Left forelimb (tissue), 1 donor: Measurements from ENCODE around the gene SCN10A.

Source experiments
- DNase-seq: peaks from one replicate; pipeline ENCODE4 v3.0.0-alpha.2; 2018; ENCODE audit warnings: low spot score

SCN10A gene

DNA sequence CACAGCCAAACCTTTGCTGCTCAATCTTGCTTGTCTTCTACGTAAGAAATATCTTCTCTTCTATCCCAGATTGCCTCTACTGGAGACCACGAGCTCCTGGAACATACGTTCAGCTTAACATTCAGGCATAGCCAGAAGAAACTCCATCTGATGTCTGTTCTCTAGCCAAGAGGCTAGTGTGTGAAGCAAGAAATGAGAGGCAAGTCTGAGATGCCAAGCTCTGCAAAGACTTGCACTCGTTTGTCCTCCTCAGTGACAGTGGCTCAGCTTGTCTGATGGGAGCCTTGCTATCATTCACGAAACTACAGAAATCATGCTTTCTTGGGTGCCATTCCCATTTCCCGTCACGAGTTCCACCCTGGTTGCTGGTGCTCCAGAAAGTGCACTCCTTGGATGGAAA lies at the start of gene SCN10A:
Gene SCN10A, minus strand, starts transcription at position 192 of the 400 bp plus-strand sequence. CDS start 22,207 bp downstream, outside the sequence.
- no peak for DNase-seq

DNA sequence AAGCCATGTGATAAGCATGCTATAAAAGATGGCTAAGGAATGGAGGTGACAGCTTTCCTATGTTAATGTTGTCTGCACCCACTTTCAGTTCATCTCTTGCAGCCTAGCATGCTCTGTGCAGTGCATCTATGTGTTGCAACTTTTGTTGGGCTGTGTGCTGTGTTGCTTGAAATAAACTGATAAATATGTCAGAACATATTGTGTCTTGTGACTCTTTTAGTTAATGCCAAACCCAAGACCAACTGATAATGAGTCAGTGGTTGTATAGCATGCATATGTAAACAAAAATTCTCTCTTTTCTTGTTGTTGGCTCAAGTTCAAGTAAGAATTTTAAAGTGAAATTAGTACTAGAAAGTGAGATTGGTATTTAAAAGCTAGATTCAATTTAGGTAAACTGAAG lies 37.0 kb upstream of the SCN10A start:
- DNase-seq: no peak

DNA sequence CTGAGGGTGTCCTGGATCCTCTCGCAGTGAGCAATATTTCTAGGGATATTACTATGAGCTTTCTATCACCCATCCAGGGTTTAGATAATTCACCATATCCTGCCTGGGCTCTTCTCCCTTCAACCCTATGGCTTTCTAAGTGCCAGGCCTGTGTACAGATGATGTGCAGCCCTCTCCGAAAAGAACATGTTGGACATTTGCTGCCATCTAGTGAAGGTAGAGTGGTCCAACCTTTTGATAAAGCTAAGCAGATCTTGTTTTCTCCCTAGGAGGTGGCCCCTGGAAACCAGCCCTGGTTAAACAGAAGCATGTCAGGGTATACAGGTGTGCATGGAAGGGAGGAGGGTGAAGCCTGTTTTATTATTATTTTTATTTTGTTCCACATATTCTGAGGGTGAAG lies 27.9 kb upstream of the SCN10A start:
- DNase-seq: no peak

DNA sequence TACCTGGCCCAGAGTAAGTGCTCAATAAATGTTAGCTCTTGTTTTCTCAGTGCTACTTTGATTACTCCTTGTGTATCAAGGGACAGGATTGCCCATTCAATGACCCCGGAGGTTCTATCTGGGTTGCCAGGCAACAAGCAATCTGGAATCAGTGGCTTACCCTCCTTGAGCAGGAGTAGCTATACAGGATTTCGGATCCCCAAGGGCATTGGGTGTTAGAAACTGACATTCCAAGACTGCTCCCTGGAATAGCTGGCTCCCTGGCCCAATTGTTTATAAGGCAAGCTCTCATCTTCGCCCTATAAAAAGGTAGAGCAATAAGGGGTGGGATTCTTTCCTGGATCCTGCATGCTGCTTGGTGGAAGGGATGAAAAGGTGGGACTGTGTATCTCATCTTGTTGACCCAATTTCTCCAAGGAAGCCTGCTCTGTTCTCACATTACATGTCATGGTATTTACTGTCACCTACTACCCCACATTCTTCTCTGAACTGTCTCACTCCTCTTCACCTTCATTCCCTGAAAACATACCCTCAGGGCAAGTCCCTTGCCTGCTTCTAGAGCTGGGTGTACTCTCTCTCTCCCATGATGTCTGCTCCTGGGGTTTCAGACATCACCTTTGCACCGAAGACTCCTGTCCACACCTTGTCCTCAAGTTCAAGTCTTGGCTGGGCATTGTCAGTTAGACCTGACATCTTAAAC lies 26.4 kb upstream of the SCN10A start:
- DNase-seq: no peak

DNA sequence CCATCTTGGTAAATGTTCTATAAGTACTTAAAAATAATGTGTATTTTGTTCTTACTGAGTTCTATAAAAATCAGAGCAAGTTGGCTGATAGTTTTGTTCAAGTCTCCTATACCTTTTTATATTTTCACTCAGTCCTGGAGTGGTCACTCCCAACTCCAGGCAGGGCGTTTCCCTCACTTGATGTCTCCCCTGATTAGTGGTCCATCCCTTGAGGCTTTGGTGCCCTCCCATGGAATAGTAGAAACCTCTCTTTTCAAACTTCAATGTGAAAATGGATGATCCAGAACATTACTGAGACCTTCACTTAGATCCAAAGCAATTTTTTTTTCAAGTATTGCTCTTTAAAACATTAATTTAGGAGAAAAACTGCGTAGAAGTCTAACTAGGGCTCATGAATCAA lies 25.0 kb upstream of the SCN10A start:
- DNase-seq: no peak

DNA sequence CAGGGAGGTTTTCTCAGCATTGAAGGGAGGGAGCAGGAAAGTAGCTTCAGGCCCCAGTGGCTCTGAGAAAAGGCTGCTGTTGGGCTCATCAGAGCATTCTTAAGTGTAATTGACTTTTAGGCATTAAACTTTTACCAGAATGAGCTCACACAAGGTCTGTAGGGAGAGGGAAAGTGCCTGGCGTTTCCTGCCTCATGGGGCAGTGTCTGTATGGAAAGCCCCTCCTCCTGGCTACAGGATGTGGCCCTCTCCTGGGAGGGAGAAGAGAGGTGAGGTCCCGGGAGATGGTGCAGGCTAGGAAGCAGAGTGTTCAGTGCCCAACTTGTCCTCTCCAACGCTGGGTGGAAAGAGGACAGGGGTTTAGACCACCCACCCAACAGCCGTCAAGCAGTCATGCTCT lies 21.3 kb upstream of the SCN10A start:
- no peak for DNase-seq

DNA sequence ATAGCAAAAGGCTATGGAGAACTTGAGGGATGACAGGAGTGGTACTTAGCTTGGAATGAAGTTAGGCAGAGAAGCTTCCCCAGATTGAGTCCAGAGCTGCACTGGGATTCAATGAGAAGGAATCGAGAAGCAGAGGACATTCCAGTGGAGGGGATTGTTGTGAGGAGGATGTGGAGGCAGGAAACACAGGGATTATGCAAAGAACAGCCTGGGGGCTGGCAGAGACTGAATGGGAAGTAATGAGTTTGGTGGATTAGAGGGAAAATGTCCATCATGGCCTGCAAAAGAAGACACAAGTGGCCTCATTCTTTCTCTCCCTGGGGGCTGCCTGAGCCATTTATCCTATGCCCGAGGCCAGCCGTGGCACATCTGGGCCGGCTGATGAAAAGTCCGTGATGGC lies 20.5 kb upstream of the SCN10A start:
- no peak for DNase-seq

DNA sequence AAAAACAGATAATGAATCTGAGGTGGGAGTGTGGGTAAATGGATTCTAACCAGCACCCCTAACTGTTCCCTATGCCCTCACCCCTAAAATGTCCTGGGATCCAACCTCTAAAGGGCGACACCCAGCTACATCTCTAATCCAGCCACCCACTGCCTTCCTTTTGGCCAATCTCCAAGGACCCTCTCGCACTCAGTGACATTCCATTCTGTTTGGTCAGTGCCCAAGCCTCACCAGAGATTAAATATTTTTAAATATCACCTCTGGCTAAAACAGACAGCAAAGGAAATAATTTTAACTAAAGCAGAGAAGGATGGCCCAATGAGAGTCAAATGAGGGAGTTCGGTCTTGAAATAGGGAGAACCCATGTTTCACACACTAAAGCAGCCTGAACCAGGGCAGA lies 19.9 kb upstream of the SCN10A start:
- DNase-seq: no peak

DNA sequence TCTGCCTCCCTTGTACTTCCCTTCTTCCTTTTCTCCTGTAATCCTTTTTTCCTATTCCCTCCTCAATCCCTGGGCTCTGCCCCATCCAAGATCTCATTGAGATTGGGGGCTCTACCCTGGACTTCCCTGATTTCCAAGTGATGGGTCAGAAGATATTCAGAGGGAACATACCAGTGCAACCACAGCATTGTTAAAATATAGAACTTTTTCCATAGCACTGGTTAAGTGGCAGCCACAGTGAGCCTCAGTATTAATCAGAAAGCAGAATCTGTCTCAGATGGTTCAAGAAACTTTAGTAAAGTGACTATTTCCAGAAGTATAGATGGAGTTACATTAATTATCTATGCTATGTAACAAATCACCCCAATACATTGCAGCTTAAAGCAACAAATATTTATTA lies 18.7 kb upstream of the SCN10A start:
- DNase-seq: no peak

DNA sequence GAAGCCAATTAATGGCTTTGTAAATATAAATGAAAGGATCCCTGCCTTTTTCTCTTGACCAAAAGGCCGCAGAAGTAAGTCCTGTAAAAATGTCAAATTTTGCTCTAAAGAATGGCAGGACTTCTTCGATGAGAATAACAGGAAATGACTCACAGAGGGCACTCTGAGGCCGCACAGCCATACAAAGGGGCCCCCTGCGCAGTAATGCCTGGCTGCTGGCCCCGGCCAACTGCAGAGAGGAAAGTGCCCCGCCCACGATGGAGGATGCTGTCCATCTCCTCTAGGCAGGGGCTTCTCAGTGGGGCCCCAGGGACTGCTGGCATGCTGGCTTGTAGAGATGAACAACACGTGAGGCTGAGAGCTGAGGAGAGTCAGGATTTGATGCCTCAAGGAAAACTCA lies 18.1 kb upstream of the SCN10A start:
- DNase-seq: no peak

DNA sequence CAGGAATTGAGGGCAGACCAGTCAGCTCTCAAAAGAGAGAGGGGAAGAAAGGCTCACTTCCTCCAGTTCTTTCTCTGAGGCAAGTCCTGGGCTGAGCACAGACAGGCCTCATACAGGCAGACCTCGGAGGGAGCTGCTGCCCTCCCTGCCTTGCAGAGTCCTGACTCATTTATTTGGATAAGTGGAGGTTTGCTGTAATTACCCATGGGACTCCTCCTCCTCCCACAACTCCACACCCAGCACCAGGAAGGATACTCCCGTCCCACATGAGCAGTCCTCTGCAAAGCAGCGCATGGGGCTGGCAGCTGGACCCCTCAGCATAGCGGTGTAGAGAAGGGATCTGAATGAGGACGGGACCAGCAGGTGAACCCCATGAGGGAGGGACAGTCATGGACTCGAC lies 13.4 kb upstream of the SCN10A start:
- no peak for DNase-seq

DNA sequence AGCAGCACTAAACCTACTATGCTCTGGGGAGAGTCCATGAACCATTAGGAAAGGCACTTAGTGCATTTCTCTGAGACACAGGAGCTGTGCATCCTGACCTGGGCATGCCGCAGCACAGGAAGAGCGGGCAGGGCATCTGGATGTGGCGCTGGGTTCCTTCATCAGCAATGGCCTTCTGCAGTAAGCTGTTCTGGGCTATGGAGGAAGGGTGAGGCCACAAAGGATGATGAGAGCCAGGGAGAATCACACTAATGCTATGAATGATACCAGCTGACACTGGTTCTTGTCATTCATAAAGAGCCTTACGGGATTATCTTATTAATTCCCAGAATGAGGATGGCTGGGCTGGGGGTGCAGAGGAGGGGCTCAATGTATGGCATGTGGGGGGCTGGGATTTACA lies 12.7 kb upstream of the SCN10A start:
- no peak for DNase-seq

DNA sequence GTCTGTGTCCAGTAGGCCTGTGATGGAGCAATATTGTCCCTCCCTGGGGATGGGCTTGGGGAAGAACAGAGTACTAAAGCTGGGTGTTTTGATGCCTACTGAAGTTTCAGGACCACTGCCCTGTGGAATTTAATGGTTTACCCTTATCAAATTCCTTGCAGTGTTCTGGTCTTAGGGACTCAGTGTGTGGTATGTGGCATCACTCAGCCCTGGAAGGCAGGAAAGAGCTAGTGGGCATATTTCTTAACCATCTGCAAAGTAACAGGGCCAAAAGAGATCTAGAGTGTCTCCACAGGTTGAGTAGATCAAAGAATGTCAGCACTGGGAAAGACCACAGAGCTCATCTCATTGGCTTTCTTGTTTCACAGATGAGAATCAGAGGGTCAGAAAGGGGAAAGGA lies 11.8 kb upstream of the SCN10A start:
- DNase-seq: no peak

DNA sequence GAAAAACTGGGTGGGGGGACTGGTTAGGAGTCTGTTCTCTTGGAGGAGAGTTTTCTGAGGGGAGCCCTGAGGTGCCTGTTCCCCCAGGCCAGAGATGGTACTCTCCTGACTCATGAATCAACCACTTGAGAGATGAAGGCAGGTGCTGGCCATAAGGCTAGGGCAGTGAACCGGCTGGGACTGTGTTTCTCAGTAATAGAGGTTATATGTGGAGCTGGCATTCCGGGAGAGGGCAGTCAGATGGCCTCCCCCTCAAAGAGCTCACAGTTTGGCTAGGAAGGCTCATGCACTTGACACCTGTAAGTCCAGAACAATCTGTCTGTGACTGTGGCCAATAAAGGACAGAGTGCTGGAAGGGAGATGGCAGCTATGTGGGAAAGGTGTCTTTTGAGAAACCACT lies 10.0 kb upstream of the SCN10A start:
- no peak for DNase-seq

DNA sequence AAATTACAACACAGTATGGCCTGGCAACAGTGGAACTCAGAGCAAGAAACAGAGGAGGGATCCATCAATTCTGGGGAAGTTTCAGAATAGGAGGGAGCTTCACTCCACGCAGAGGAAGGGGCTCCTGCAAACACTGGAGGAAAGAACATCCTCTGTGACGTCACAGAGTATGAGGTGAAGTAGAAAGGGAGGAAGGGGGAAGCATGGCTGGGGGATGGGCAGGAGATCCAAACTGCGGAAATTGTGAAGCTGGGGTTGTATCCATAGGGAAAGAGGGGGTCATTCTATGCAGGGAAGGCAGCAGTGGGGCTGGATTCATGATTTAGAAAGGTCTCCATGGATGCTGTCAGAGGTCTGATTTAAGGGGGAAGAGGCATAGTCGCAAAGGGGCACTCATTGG lies 8.3 kb upstream of the SCN10A start:
- no peak for DNase-seq

DNA sequence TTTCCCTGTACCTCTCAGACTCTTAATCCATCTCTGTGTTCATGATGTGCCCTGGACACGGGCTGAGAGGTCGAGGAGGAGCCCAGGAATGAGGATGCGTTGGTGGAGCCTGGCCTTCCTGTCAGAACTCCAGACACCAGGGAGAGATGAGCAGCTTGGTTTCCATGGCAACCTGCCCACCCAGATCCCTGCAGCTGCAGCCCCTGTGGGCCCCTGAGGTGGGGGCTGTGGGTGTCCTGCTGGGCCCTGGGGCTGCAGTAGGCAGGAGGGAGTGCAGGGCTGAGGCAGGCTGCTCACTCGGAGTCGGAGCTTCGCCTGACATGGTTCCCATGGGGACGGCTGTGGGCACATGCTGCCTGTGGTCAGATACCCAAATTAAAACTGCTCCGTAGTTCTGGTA lies 7.7 kb upstream of the SCN10A start:
- no peak for DNase-seq

DNA sequence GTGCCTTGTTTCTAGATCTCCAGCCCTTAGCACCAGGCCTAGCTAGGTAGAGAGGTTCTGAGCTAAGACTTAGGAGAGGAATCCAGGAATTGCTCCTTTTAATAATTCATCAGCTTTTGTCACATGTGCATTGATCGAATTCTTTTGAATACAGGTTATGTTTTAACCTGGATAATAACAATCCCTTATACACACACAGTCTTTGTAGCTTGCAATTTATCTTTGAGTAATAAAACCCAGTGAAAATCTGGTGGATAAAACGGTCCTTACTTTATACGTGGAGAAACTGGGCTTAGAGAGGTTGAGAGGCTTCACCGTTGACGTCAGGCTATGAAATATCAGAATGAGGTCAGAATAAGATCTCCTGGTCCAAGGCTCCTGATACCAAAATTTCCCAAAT lies 7.2 kb upstream of the SCN10A start:
- DNase-seq: no peak

DNA sequence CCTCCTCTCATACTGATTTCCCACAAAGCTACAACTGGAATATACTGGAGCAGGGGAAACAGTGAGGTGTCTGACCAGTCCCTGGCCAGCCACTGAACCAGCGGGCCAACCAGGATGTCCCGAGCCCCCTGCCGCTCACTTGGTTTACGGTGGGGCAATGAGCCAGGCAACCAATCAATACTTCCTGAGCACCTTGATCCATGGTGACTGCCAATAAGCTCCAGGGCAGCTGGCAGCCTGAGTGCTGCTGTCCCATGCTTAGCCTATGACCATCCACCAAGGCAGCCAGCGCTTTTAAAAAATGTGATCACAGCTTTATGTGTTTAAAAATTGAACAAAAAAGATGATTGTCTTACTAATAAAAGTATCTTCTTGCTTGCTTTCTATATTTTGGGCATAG lies 4.2 kb downstream of the SCN10A start:
- DNase-seq: no peak

DNA sequence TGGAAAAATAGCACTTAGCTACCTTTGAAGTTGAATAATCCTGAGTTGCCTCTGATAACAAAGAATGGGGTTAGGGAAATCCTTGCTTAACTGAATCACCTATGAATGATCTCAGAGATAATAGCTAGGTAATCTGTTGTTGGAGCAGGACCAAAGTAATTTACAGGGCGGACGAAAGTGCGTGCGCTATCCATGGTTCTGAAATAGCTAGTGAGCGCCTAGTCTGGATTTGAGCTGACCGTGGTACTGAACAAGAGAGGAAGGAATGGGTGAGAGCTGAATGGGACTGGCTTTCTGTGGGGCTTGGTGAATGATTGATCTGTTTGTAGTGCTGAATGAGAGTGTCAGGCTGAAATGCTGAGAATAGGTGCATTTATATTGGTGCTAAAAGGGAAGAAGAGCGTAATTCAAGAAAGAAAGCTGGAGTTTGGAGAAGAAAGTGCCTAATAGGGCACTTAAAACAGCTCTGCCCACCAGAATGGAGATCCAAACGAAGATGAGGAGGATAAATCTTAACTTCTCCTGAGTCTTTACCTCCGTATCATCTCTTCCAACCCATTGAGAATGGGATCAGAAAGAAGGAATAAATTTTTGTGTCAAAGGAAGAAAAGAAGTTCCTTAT lies 10.1 kb downstream of the SCN10A start:
- no peak for DNase-seq

DNA sequence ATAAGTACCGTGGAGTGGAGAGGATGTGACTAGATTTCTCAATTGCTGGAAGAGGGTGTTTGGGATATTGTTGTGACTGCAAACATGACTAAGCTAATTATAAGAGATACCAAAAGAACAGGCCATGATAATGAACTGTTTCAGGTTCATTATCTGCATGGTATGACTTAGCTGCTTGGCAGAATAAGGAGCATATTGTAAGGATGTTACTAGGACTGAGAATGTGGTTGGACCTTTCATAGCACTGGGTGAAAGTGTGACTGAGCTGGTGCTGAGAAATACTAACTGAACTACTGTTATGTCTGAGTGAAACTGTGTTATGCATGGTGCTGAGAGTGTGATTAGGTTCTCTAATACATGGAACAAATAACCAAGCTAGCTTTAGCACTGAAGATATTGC lies 11.0 kb downstream of the SCN10A start:
- DNase-seq: no peak

DNA sequence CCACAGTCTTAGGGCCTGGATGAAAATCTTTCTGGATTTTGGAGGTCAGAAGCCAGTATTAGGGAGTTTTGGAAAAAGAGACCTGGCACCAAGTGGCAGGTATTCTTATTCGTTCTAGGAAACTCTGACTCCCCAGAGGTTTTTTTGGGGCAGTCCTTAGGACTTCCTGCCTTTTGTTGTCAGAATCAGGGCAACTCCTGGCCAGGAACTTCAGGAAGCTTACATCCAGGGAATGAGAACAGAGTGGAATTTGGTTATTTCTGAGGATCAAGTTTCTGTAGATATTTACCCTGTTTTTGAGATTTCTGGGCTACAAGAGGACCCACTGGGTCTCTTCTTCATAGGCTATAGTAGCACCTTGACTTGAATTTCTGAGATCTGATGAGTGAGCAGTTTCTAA lies 15.5 kb downstream of the SCN10A start:
- DNase-seq: no peak

DNA sequence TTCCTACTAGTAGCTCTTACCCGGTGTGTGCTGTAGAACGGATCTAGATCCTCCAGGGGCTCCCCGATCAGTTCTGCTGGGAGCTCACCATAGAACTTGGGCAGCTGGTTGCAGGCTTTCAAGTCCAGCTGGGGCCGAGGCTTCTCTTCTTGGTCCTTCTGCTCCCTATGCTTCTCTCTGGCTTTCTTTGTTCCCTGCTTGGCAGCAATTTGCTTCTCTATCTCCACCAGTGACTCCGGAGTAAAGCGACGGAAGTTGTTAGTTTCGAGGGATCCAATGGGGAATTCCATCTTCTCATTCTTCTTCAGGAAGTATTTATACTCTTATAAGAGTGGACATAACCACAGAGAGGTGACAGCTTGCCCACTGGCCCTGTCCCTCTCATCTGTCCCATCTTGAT lies 22.3 kb downstream of the SCN10A start:
- no peak for DNase-seq

DNA sequence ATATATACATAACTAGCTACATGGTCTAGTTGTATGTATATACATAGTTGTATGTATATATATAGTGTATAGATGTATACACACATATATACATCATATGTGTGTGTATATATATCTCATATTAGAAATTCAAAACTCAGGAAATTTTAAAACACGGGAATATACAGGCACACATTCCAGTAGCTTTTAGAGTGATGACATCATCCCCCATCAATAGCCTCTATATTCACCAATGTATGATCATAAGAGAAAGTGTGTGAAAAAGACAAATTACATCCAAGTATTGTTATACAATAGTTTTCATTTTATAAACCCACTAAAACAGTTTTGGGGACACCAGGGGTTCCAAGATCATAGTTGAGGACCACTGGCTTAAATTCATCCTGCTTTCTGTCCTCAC lies 23.0 kb downstream of the SCN10A start:
- no peak for DNase-seq

DNA sequence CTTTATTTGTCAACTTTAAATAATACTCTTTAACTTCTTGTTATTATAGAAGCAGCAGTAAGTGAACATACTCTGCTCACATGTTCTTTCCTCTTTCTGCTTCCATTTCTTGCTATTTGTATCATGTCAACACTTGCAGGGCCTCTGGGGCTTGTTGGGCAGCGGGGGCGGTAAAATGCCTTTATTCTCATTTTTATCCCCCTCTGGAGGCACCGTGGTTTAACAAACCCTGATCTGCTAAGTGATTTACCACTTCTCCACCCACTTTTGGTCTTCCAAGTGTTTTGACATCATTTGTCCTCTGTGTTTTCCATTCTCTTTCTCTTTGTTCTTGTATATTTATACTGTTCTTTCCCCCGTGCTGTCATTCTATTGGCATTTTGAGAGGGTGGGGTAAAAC lies 33.9 kb downstream of the SCN10A start:
- DNase-seq: no peak
